ENCODE data around the gene LSM10.
A peak's percentile ranks its signal among the peaks of the same experiment; 100 is the strongest.

The LSM10 gene

DNA sequence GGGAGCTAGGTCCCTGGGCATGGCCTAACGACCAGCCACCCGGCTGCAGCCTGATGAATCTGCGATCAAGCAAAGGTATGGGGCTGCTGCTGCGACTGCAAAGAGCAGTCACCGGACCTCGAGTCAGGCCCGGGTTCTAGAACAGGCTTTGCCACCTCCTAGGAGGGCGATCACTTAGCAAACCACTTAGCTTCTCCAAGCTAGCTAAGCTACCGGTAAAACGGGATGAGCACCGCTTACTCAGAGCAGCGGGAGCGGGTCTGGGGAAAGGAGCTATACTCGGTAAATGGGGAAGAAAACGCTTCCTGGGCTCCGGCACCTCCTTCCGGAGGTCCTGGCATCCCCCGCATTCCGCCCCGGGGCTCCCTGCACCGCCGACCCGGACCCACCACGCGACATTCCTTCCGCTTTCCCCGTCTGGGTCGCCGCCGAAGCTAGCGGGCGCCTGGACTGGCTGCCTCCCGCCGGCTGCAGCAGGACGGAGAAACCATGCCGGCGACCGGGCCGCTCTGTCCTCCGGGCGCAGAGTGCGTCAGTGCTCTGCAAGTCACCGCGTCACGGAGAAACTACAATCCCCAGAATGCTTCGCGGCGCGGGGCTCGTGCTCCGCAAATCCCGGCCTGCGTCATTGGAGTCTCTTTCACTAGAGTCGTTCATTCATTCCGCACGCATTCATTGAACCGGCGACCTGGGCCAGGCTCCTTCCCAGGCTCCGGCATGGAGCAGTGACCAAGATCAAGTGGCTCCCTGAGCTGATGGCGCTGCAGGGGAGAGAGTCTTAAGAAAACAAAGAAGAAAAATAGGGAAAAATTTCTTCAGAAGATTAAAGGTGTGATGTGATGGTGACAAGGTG, at the start of gene LSM10:
LSM10 (minus strand) TSS at position 531 of the 853 bp plus-strand sequence. CDS start 3,779 bp downstream, outside the sequence.
- Mint-ChIP-seq H3K4me3 (peak within 1 kb of the TSS; percentile 93), H3K27ac (peak within 1 kb of the TSS; percentile 96), H3K9me3 (no peaks in the 10 kb centered on the region), H3K4me1 (ENCODE audit: low read depth) (peaks cover 15% of the 10 kb centered on the region), H3K27me3 (ENCODE audit: low read depth) (no peaks in the 10 kb centered on the region), H3K36me3 (ENCODE audit: low read depth) (peaks cover 9% of the 10 kb centered on the region)
- DNase-seq (ENCODE audit: low spot score) = peak; percentile 92

DNA sequence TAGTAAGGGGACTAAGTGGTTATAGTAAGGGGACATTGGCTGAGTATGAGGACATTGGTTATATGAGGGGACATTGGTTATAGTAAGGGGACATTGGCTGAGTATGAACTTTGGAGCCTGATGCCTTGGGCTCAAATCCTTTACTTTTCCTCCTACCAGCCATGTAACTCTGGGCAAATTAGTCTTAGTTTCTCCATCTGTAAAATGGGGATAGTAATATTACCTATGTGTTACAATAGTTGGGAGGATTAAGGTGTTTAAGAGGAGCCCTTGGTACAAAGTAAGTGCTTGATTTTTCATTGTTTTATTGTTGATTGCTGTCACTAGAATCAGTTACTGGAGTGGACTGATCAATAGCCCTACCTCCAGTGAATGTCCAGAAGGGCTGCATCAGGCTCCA, 49.7 kb upstream of the LSM10 start:
- peaks cover 4% of the 10 kb centered on the region for H3K27me3 Mint-ChIP-seq (ENCODE audit: low read depth)
- H3K27ac Mint-ChIP-seq = no peak overlapping the region
- no peak overlapping the region for H3K4me3 Mint-ChIP-seq
- H3K9me3 Mint-ChIP-seq = no peaks in the 10 kb centered on the region
- peaks cover 19% of the 10 kb centered on the region for H3K4me1 Mint-ChIP-seq (ENCODE audit: low read depth)
- peaks cover 1% of the 10 kb centered on the region for H3K36me3 Mint-ChIP-seq (ENCODE audit: low read depth)
- DNase-seq (ENCODE audit: low spot score) = no peak

DNA sequence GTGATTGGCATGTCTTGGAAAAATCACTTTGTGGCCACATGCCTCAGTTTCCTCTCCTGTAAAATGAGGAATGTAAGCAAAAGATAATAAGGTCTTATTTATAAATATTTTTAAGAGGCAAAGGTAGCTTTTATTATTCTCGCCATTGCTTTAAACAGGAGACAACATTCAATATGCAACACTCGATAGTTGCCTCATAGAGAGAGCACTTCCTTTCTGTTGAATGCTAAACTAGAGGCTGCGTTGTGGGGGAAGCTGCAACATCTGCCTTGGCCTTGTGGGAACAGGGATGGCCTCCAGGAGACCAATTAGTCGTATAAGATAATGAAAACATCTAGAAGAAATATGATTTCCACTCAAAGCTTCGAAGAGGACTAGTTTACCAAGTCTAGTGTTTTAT, 49.0 kb upstream of the LSM10 start:
- Mint-ChIP-seq H3K36me3 (ENCODE audit: low read depth) (no peaks in the 10 kb centered on the region), H3K27me3 (ENCODE audit: low read depth) (peaks cover 4% of the 10 kb centered on the region), H3K4me1 (ENCODE audit: low read depth) (peaks cover 18% of the 10 kb centered on the region), H3K27ac (no peak overlapping the region), H3K9me3 (no peaks in the 10 kb centered on the region), H3K4me3 (no peak overlapping the region)
- no peak for DNase-seq (ENCODE audit: low spot score)

DNA sequence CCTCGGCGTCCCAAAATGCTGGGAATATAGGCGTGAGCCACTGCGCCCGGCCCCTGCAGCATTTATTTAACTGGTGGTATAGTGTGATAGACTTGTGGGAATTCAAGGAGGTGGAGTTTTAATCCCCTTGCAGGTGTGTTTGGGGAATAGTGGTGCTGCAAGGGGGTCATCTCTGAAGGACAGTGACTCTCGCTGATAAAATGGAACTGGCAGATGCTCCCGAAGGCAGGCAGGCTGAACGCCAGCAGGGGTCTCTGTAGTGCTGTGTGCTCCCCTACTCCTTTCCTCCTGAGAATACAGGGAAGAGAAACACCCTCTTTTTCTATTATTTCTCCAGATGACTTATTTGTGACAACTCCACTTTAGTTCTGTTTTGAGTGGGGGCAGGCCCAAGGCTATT, 48.6 kb upstream of the LSM10 start:
- Mint-ChIP-seq H3K4me3 (no peak overlapping the region), H3K9me3 (no peaks in the 10 kb centered on the region), H3K36me3 (ENCODE audit: low read depth) (no peaks in the 10 kb centered on the region), H3K27ac (no peak overlapping the region), H3K27me3 (ENCODE audit: low read depth) (peaks cover 4% of the 10 kb centered on the region), H3K4me1 (ENCODE audit: low read depth) (peaks cover 14% of the 10 kb centered on the region)
- DNase-seq (ENCODE audit: low spot score) = peak; percentile 27

DNA sequence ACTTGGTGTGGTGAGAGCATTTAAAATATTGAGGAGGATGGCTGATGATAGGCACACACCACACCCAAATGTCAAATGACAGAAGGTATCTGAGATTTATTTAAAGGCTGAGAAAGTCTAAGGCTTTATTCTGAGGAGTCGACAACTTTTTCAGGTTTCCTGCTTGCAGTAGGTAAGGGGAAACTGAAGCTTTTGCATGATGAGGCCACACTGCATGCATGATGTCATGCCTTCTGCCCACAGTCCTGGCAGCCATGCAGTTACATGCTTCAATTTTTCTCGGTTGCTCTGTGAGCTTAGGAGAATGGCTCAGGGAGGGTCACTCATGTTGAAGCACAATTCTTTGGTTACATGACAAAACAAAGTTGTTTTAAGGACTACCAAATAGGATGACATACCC, 45.6 kb upstream of the LSM10 start:
- H3K4me3 Mint-ChIP-seq = no peak overlapping the region
- peaks cover 8% of the 10 kb centered on the region for H3K4me1 Mint-ChIP-seq (ENCODE audit: low read depth)
- H3K36me3 Mint-ChIP-seq (ENCODE audit: low read depth) = no peaks in the 10 kb centered on the region
- DNase-seq (ENCODE audit: low spot score) = no peak
- peaks cover 4% of the 10 kb centered on the region for H3K27me3 Mint-ChIP-seq (ENCODE audit: low read depth)
- H3K9me3 Mint-ChIP-seq = no peaks in the 10 kb centered on the region
- H3K27ac Mint-ChIP-seq = no peak overlapping the region

DNA sequence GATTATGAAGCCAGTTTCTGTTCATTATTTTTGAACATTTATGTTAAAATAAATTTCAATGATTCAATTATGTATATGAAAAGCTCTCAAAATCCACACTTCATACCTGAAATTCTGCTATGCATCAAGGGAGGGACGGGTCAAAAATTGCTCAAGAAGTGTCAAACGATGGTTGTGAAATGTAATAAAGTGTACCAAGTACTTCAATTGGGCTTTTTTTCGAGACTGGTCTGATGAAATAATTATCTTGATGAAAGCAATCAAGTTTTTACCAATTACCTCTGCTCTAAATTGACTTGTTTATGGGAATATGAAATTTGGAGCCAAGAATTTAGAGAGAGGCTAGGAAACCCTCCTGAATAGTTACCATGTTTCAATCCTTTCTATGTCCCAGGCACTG, 44.6 kb upstream of the LSM10 start:
- H3K27ac Mint-ChIP-seq = no peak overlapping the region
- peaks cover 8% of the 10 kb centered on the region for H3K4me1 Mint-ChIP-seq (ENCODE audit: low read depth)

DNA sequence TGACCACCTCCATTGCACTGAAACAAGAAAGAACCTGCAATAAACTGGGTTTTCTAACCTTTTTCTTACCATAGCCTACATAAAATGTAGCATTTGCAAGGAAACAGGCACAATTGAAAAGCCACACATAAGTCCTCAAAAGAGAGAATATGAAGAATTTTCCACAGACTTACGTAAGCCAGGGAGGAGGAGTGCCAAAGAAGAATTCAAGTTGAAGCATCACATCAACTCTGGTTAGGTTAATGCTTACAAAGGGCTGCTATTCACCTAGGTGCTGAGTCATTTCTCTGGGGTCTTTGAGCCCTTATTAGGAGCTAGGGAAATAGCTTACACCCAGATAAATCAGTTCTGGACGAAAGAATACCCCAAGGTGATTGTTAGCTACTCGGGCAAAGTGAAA, 42.9 kb upstream of the LSM10 start:
- no peaks in the 10 kb centered on the region for H3K36me3 Mint-ChIP-seq (ENCODE audit: low read depth)
- no peak overlapping the region for H3K4me3 Mint-ChIP-seq
- no peak overlapping the region for H3K27ac Mint-ChIP-seq
- no peaks in the 10 kb centered on the region for H3K4me1 Mint-ChIP-seq (ENCODE audit: low read depth)
- peaks cover 4% of the 10 kb centered on the region for H3K27me3 Mint-ChIP-seq (ENCODE audit: low read depth)
- no peak for DNase-seq (ENCODE audit: low spot score)
- H3K9me3 Mint-ChIP-seq = no peaks in the 10 kb centered on the region

More for the DNA sequence above, 44.6 kb upstream of the LSM10 start:
- Mint-ChIP-seq H3K27me3 (ENCODE audit: low read depth) (peaks cover 4% of the 10 kb centered on the region), H3K36me3 (ENCODE audit: low read depth) (no peaks in the 10 kb centered on the region), H3K4me3 (no peak overlapping the region), H3K9me3 (no peaks in the 10 kb centered on the region)
- no peak for DNase-seq (ENCODE audit: low spot score)

DNA sequence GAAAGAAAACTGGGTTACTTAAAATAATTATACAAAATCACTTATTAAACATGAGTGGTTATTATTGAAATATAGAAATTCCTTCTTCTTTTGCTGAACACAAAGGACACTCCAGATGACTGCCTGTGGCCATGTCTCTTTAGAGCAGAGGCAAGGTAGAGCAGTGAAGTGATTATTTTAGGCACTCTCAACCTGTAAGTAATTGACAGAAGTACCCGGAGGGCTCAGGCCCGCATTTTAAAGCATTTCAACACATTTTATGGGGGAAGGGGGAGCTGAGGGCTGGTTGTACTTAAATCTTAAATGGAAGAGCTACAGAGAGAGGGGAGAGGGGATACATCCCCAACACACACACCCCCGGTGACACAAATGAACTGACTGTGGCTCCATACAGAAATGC, 42.3 kb upstream of the LSM10 start:
- Mint-ChIP-seq H3K36me3 (ENCODE audit: low read depth) (no peaks in the 10 kb centered on the region), H3K9me3 (no peaks in the 10 kb centered on the region), H3K27me3 (ENCODE audit: low read depth) (peaks cover 4% of the 10 kb centered on the region), H3K4me1 (ENCODE audit: low read depth) (no peaks in the 10 kb centered on the region), H3K4me3 (no peak overlapping the region), H3K27ac (no peak overlapping the region)
- DNase-seq (ENCODE audit: low spot score) = no peak

DNA sequence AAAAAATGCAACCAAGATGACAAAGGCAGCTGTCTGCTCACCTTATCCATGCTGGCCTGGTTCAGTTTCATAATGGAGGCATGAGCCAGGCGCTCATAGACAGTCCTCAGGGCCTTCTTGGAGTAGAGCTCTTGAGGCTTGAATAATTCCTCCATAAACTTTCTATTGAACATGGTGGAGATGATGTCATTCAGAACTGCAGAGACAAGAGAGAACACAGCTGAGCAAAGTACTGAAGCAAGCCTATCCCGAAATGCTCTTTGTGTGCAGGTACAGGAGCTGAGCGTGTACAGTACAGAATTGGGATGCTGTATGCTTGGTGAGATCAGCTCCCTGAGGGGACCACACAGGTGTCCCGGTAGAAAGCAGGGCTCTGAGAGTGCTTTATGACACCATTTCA, 41.0 kb upstream of the LSM10 start:
- Mint-ChIP-seq H3K27ac (no peak overlapping the region), H3K4me3 (no peak overlapping the region), H3K4me1 (ENCODE audit: low read depth) (no peaks in the 10 kb centered on the region), H3K9me3 (no peaks in the 10 kb centered on the region), H3K36me3 (ENCODE audit: low read depth) (no peaks in the 10 kb centered on the region), H3K27me3 (ENCODE audit: low read depth) (peaks cover under 1% of the 10 kb centered on the region)
- no peak for DNase-seq (ENCODE audit: low spot score)

DNA sequence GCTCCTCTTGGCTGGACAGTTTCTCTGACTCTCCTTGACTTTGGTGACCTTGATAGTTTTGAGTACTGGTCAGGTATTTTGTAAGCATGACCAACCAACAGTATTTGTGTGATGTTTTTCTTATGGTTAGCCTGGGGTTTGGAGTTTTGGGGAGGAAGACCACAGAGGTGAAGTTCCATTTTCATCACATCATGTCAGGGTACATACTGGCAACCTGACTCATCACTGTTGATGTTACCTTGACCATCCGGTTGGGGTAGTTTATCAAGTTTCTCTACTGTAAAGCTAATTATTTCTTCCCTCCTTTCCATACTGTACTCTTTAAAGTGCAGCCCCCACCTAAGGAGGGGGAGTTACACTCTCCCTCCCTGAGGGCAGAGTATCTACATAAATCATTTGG, 39.1 kb upstream of the LSM10 start:
- no peaks in the 10 kb centered on the region for H3K27me3 Mint-ChIP-seq (ENCODE audit: low read depth)
- no peaks in the 10 kb centered on the region for H3K4me1 Mint-ChIP-seq (ENCODE audit: low read depth)
- no peak overlapping the region for H3K27ac Mint-ChIP-seq
- DNase-seq (ENCODE audit: low spot score) = no peak
- H3K36me3 Mint-ChIP-seq (ENCODE audit: low read depth) = no peaks in the 10 kb centered on the region
- H3K9me3 Mint-ChIP-seq = no peaks in the 10 kb centered on the region
- H3K4me3 Mint-ChIP-seq = no peak overlapping the region

DNA sequence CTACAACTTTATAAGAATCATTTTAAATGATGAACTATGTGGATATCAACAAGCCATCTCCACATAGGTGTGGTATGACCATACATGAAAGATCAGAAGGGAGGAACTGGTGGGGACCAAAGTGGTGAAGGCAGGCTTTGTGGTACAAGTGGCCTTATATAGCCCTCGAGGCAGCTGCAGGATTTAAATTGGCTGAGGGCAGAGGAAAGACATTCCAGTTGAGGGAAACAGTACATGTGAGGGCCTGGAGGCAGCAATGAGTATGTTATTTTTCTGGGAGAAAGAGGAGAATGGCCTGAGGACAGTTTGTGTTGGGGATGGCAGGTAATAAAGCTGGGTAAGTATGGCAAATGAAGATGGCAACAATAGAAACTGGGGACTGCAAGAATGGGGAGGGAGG, 35.4 kb upstream of the LSM10 start:
- H3K27ac Mint-ChIP-seq = no peak overlapping the region

DNA sequence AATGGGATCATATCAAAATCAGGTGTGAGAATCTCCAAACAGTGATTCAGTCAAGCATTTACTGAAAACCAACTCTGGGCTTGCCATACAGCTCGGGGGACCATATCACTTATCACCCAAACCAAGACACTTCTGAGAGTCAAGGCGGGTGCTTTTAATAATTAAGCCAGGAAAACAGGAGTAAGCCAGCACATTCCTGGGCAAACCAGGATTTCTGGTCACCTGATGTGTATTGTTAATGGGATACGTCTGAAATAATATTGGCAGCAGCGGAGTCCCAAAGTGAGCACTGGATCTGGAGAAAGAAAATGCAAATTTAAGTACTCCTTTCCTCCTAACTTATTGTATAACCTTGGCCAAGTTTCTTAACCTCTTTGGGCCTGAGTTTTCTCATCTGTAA, 34.9 kb upstream of the LSM10 start:
- no peaks in the 10 kb centered on the region for H3K9me3 Mint-ChIP-seq
- no peak for DNase-seq (ENCODE audit: low spot score)
- no peaks in the 10 kb centered on the region for H3K36me3 Mint-ChIP-seq (ENCODE audit: low read depth)
- H3K4me3 Mint-ChIP-seq = no peak overlapping the region
- H3K27ac Mint-ChIP-seq = no peak overlapping the region
- no peaks in the 10 kb centered on the region for H3K4me1 Mint-ChIP-seq (ENCODE audit: low read depth)
- no peaks in the 10 kb centered on the region for H3K27me3 Mint-ChIP-seq (ENCODE audit: low read depth)

More for the DNA sequence above, 35.4 kb upstream of the LSM10 start:
- no peaks in the 10 kb centered on the region for H3K4me1 Mint-ChIP-seq (ENCODE audit: low read depth)
- no peaks in the 10 kb centered on the region for H3K36me3 Mint-ChIP-seq (ENCODE audit: low read depth)
- no peaks in the 10 kb centered on the region for H3K27me3 Mint-ChIP-seq (ENCODE audit: low read depth)
- H3K4me3 Mint-ChIP-seq = no peak overlapping the region
- DNase-seq (ENCODE audit: low spot score) = no peak
- H3K9me3 Mint-ChIP-seq = no peaks in the 10 kb centered on the region

DNA sequence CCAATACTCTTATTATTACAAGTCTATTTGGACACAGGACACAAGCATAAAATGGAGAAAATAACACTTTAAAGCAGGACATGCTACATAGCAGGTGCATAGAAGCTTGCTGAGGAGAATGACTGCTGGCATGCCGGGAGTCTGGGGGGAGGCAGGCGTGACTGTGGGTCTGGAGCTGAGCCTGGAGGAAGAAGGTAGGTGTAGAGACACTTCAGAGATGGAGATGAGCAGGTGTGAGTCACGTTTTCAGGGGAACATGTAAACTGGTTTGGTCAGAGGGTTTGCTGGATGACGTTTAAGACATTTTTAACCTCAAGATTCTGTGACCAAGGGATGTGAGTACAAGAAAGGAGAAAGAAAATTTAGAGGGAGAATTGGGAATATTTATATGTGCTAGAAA, 28.1 kb upstream of the LSM10 start:
- no peak overlapping the region for H3K4me3 Mint-ChIP-seq
- no peak for DNase-seq (ENCODE audit: low spot score)
- no peaks in the 10 kb centered on the region for H3K36me3 Mint-ChIP-seq (ENCODE audit: low read depth)
- H3K27ac Mint-ChIP-seq = no peak overlapping the region
- no peaks in the 10 kb centered on the region for H3K9me3 Mint-ChIP-seq
- H3K27me3 Mint-ChIP-seq (ENCODE audit: low read depth) = no peaks in the 10 kb centered on the region
- peaks cover 7% of the 10 kb centered on the region for H3K4me1 Mint-ChIP-seq (ENCODE audit: low read depth)

DNA sequence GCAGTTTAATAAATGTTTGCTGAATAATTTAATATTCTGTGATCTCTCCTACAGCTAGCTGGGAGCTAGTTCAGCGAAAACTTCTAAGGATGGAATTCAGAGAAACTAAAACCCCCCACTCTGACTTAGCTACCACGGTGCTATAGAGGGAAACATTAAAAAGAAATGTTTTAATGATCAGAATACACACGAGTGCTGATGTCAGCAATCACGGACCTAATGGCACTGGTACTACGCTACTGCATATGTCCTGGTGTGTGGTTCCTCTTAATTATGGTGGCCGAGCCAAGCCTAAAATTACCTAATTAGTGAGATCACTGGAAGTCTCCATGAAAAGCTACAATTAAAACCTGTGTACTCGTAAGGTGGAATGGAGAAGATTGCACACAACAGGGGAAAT, 23.9 kb upstream of the LSM10 start:
- H3K4me1 Mint-ChIP-seq (ENCODE audit: low read depth) = peaks cover 13% of the 10 kb centered on the region
- H3K36me3 Mint-ChIP-seq (ENCODE audit: low read depth) = no peaks in the 10 kb centered on the region
- H3K27ac Mint-ChIP-seq = no peak overlapping the region
- no peak for DNase-seq (ENCODE audit: low spot score)
- H3K4me3 Mint-ChIP-seq = no peak overlapping the region
- H3K9me3 Mint-ChIP-seq = no peaks in the 10 kb centered on the region
- H3K27me3 Mint-ChIP-seq (ENCODE audit: low read depth) = no peaks in the 10 kb centered on the region

DNA sequence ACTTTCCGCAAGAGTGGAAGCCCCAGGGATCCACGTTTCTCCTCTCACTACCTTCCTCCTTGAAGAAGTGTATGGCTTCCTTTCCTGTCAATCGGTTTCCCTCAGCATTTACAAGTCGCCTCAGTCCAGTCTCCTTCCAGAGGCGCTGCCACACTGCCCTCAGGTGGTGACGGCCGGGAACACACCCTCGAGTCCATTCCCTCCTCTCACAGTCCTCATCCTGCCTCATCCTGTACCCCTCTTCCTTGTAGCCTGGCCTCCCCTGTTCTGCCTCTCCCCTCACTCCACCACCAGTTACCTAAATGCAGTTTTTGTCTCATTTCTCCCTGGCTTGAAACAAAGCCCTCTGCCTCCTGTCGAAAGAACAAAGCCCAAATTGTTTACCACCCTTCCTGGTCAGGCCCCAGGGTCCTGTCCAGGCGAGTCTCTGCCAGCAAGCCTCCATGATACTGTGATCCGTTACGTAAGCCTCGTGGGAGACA, 23.2 kb upstream of the LSM10 start:
- H3K4me1 Mint-ChIP-seq (ENCODE audit: low read depth) = peaks cover 13% of the 10 kb centered on the region
- peak overlapping the region; percentile 47 for H3K4me3 Mint-ChIP-seq
- H3K9me3 Mint-ChIP-seq = no peaks in the 10 kb centered on the region
- no peaks in the 10 kb centered on the region for H3K27me3 Mint-ChIP-seq (ENCODE audit: low read depth)
- peak overlapping the region; percentile 82 for H3K27ac Mint-ChIP-seq
- DNase-seq (ENCODE audit: low spot score) = peak; percentile 82
- H3K36me3 Mint-ChIP-seq (ENCODE audit: low read depth) = no peaks in the 10 kb centered on the region

Data from T-helper 2 cell treated with Interferon-gamma antibody and Interleukin-4, amounts not matched to agents 5 μg/mL and 100 μg/mL, for 36 hours (primary cell).